ENCODE measurements around the gene KIAA1671. TPM values are rescaled to one million over a fixed set of nuclear protein-coding genes. Genes with fewer than 3 reads are reported as not detected.

The KIAA1671 gene
- total and polyA plus RNA-seq, 2 of the 13 experiments (the other 11 are each of a cell fraction or from before 2014, with no cell fraction given) = 13.5 to 13.6 TPM

GRCh38 chr22:25169278-25170031 is 216.9 kb downstream of the KIAA1671 start (continued):
- TF ChIP-seq ZBTB40 (IDR thresholded peaks at IDR 0.05) (no peak), ZBTB40 (CRISPR knock-in tag; IDR thresholded peaks at IDR 0.05) (0 out of 2 replicates have a peak, but pooled peaks have one; percentile 31), ZNF780A (CRISPR knock-in tag; IDR thresholded peaks at IDR 0.05) (no peak), HINFP (CRISPR knock-in tag; IDR thresholded peaks at IDR 0.05; ENCODE audit: low read depth) (no peak), ZMYM3 (CRISPR knock-in tag; IDR thresholded peaks at IDR 0.05) (peak; percentile 97), ZNF768 (CRISPR knock-in tag; IDR thresholded peaks at IDR 0.05) (peak; percentile 89), MTA1 (CRISPR knock-in tag; IDR thresholded peaks at IDR 0.05; ENCODE audit: borderline replicate concordance) (no peak; the same call in 1 of the 2 replicates), RXRA (CRISPR knock-in tag; IDR thresholded peaks at IDR 0.05) (no peak; the same call in 1 of the 2 replicates), ZSCAN21 (CRISPR knock-in tag; IDR thresholded peaks at IDR 0.05; ENCODE audit: borderline replicate concordance) (peak; percentile 46; the same call in 1 of the 2 replicates), PLSCR1 (CRISPR knock-in tag; IDR thresholded peaks at IDR 0.05; ENCODE audit: borderline replicate concordance) (no peak), NFIC (IDR thresholded peaks at IDR 0.05; ENCODE audit: low read length) (peak; percentile 7; the same call in 1 of the 2 replicates), ZMYM2 (CRISPR knock-in tag; IDR thresholded peaks at IDR 0.05) (peak; percentile 94), SMC3 (IDR thresholded peaks at IDR 0.05; ENCODE audit: low read length) (no peak), ZNF3 (CRISPR knock-in tag; IDR thresholded peaks at IDR 0.05) (peak; percentile 96), FOSL2 (CRISPR knock-in tag; IDR thresholded peaks at IDR 0.05) (peak; percentile 97)
